Measurements from ENCODE around the gene ATAD3B.
"Not testable (repeated sequence)": the region's sequence is repeated elsewhere in the genome, so short reads cannot be mapped to it uniquely, and the experiment has no call there.

- not testable (repeated sequence) for TF ChIP-seq CTCF (IDR thresholded peaks at IDR 0.05 in 2 of 3, conservative IDR thresholded peaks at IDR 0.05 in 1 of 3; ENCODE audit: borderline replicate concordance in 1 of 3, insufficient read depth in 1 of 3, low read depth in 2 of 3, low read length in 2 of 3); POLR2A (IDR thresholded peaks at IDR 0.05; ENCODE audit: borderline replicate concordance, extremely low read depth, insufficient read depth, insufficient read length); CEBPB (IDR thresholded peaks at IDR 0.05; ENCODE audit: low read depth); TCF7L2 (IDR thresholded peaks at IDR 0.05; ENCODE audit: borderline replicate concordance, extremely low read depth, insufficient read depth, insufficient read length); SIN3A (IDR thresholded peaks at IDR 0.05; ENCODE audit: low read depth); MAX (IDR thresholded peaks at IDR 0.05); EZH2 (IDR thresholded peaks at IDR 0.05); ELF1 (IDR thresholded peaks at IDR 0.05; ENCODE audit: borderline replicate concordance, low read depth); EGR1 (IDR thresholded peaks at IDR 0.05; ENCODE audit: low read depth); ZBTB33 (IDR thresholded peaks at IDR 0.05; ENCODE audit: extremely low read depth, insufficient replicate concordance, low read length); SRF (IDR thresholded peaks at IDR 0.05; ENCODE audit: low read depth)
These were observed 24.9 kb upstream of the ATAD3B start for GRCh38 chr1:1446631-1447030.
